Colonic mucosa (tissue), 4 donors: Measurements from ENCODE around the gene PALM2AKAP2. TPM values are rescaled to one million over a fixed set of nuclear protein-coding genes. Genes with fewer than 3 reads are reported as not detected.

Experiments used
- DNase-seq: peaks from one replicate; pipeline ENCODE4 v3.0.0-alpha.2; 2020
- H3K27ac ChIP-seq: fragments of 200-600 bp; one replicate; pipeline ENCODE4 v1.8.0; 2021
- H3K27me3 ChIP-seq: fragments of 200-600 bp; one replicate; pipeline ENCODE4 v1.8.0; 2021
- H3K36me3 ChIP-seq: fragments of 200-600 bp; one replicate; pipeline ENCODE4 v1.8.0; 2021
- H3K4me1 ChIP-seq: fragments of 200-600 bp; one replicate; pipeline ENCODE4 v1.8.0; 2021; ENCODE audit warnings: mild to moderate bottlenecking
- H3K4me3 ChIP-seq: fragments of 200-600 bp; one replicate; pipeline ENCODE4 v1.8.0; 2021
- H3K9ac ChIP-seq, 2 donors: one replicate each; pipeline ENCODE4 v1.7.0; 2013; ENCODE audit warnings: control low read depth in 2 of 2, low read depth in 2 of 2, low read length in 2 of 2
- H3K9me3 ChIP-seq: fragments of 200-600 bp; one replicate; pipeline ENCODE4 v1.8.0; 2021
- intact Hi-C: fragments of 100-400 bp; cut with DNase I; formaldehyde crosslinking; loops from one replicate; pipeline ENCODE4 v1.14.1; 2022
- total RNA-seq, 2 donors: library from RNA; stranded (reverse); fragmentation: NEBNext Ultra II Directional in 1 of 2; extraction: Animal tissue kit (Norgen Biotek cat#: 25700) in 1 of 2; gene quantifications; one replicate each; pipeline ENCODE4 v1.2.1, GENCODE V29; 2021
- TF ChIP-seq, protein P1 (sequence below): fragments of 200-600 bp; IDR thresholded peaks from one replicate; pipeline ENCODE4 v1.8.0; 2022; ENCODE audit warnings: antibody characterized with exemption, mild to moderate bottlenecking
- donor health status: healthy.
- donor health status: DM: no; HTN: no; CAD: no.
- donor health status: DM: no; HTN: no; CAD: no.

The PALM2AKAP2 gene
- total RNA-seq, 2 donors from 2014 or later = 0.69 to 3.4 TPM

DNA sequence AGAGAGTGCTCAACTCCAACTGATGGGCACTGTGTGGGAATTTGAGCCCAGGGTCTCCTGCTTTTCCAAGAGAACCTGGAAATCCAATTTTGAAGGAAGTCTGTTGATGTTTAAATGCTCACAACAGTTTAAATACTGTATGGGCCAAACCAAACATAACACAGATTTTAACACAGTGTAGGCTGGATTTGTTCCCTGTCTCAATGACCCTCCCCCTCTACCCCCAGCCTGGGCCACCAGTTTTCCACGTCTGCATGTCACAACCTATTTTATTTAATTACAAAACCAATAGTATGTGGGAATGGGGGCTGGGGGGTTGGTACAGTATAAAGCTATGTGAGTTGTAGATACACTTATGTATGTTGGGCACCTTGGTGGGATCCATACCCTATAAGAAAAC is 11.7 kb downstream of the PALM2AKAP2 start:
- TF ChIP-seq, protein P1, sequence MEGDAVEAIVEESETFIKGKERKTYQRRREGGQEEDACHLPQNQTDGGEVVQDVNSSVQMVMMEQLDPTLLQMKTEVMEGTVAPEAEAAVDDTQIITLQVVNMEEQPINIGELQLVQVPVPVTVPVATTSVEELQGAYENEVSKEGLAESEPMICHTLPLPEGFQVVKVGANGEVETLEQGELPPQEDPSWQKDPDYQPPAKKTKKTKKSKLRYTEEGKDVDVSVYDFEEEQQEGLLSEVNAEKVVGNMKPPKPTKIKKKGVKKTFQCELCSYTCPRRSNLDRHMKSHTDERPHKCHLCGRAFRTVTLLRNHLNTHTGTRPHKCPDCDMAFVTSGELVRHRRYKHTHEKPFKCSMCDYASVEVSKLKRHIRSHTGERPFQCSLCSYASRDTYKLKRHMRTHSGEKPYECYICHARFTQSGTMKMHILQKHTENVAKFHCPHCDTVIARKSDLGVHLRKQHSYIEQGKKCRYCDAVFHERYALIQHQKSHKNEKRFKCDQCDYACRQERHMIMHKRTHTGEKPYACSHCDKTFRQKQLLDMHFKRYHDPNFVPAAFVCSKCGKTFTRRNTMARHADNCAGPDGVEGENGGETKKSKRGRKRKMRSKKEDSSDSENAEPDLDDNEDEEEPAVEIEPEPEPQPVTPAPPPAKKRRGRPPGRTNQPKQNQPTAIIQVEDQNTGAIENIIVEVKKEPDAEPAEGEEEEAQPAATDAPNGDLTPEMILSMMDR = no peak

DNA sequence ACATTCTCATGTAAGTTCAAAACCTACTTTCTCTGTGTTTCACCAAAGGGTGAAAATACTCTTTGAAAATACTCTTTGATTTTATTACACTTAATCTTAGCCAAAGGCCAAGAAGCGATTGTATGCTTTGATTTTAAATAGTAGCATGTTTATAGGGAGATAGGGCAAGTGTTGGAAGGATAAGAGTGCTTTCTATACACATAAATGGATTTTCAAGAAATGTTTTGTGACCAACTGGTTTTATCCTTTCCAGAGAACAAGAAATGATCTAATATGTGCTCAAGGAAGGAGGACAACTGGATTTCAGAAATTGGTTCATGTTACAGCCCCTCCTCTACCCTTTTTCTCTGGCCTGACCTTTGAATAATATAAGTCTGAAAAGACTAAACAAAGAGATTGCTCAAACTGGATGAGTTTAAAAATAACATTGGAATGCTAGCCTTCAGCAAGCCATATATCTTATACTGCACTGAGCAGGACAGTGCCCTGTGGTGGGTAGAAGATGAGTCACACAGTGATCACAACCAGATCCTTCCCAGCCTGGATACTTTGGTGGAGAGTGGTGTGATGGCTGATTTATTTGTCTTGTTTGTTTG is 13.1 kb downstream of the PALM2AKAP2 start:
- H3K4me3 ChIP-seq = no peak overlapping the region
- no peak overlapping the region for H3K9ac ChIP-seq
- TF ChIP-seq, protein P1 = no peak
- no peaks in the 10 kb centered on the region for H3K4me1 ChIP-seq
- no peak overlapping the region for H3K27ac ChIP-seq
- intact Hi-C loops = no loop called here
- H3K9me3 ChIP-seq = no peaks in the 10 kb centered on the region
- no peaks in the 10 kb centered on the region for H3K36me3 ChIP-seq
- DNase-seq = no peak
- no peaks in the 10 kb centered on the region for H3K27me3 ChIP-seq

More for the DNA sequence above, 11.7 kb downstream of the PALM2AKAP2 start:
- H3K36me3 ChIP-seq = no peaks in the 10 kb centered on the region
- H3K4me3 ChIP-seq = no peak overlapping the region
- H3K9me3 ChIP-seq = no peaks in the 10 kb centered on the region
- no peak overlapping the region for H3K9ac ChIP-seq
- no peak overlapping the region for H3K27ac ChIP-seq
- H3K27me3 ChIP-seq = no peaks in the 10 kb centered on the region
- no peak for DNase-seq
- H3K4me1 ChIP-seq = no peaks in the 10 kb centered on the region
- intact Hi-C loops = no loop called here

DNA sequence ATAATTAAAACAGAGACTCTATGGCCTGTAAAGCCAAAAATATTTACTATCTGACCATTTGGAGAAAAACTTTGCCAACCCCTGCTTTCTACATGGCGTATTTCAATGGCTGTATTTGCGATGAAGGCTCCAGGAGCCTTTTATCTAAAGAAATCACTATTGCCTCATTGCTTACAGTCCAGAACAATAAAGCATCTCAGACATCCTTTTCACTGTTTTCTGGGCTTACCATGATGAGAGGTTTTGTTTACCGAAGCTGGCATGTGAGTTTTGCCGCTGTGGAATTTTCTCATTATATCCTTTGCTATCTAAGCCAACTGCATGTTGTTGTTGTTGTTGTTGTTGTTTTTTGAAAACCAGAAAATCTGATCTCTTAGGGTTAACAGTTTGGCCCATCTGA is 13.9 kb downstream of the PALM2AKAP2 start:
- no peaks in the 10 kb centered on the region for H3K27me3 ChIP-seq
- no peak overlapping the region for H3K27ac ChIP-seq
- TF ChIP-seq, protein P1 = no peak
- H3K4me3 ChIP-seq = no peak overlapping the region
- no peaks in the 10 kb centered on the region for H3K4me1 ChIP-seq
- no peaks in the 10 kb centered on the region for H3K36me3 ChIP-seq
- intact Hi-C loops = no loop called here
- DNase-seq = no peak
- H3K9me3 ChIP-seq = no peaks in the 10 kb centered on the region
- no peak overlapping the region for H3K9ac ChIP-seq

DNA sequence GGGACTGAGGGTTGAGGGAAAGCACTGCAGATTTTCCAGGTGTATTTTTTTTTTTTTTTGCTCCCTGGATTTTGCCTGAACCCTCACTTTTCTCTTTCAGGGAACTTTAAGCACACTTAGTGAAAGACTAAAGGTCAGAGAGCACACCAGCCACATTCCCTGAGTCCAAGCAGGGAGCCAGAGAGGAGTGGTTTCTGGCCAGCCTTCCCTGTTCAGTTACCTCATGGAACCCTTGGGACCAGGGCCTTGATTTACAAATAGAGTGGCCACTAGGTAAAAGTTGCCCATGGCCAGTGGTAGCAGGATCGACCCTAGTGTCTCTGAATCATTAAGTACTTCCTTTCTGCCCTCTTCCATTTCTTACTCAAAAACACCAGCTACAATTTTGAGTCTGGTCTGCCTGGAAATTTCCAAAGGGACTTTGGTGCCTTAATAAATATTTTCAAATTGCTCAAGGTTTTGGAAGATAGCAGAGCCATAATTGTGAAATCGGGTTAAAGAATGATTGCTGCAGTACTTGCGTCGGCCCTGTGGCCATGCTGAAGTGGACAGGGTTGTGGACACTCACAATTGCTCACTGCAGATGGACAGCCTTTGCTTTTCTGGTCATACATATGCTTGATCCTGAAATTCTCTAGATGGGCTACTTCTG is 14.5 kb downstream of the PALM2AKAP2 start:
- Histone ChIP-seq H3K27me3 (no peaks in the 10 kb centered on the region), H3K4me3 (no peak overlapping the region), H3K9me3 (no peaks in the 10 kb centered on the region), H3K9ac (no peak overlapping the region), H3K4me1 (no peaks in the 10 kb centered on the region), H3K27ac (no peak overlapping the region), H3K36me3 (no peaks in the 10 kb centered on the region)
- DNase-seq = no peak
- TF ChIP-seq, protein P1 = no peak
- intact Hi-C loops = no loop called here

DNA sequence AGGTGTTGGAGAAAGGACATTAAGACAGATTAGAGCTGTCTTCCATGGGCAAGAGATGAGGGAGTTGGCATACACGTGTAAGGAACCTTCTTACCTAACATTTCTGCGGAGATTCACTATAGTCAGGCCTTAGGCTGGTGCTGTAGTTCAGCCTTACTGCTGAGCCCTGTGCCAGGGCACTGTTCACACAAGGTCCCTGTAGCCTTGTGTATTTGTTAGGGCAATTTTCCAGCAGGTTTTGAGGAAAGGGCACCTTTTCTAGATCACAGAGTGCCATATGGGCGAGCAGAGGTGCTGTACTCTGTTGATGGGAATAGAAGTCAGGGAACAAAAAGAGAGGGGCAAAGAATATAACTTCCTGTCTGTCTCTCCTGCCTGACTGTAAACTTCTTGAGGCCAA is 15.6 kb downstream of the PALM2AKAP2 start:
- no peak overlapping the region for H3K4me3 ChIP-seq
- intact Hi-C loops = no loop called here
- TF ChIP-seq, protein P1 = no peak

More for the DNA sequence above, 15.6 kb downstream of the PALM2AKAP2 start:
- H3K36me3 ChIP-seq = no peaks in the 10 kb centered on the region
- no peak overlapping the region for H3K9ac ChIP-seq
- no peaks in the 10 kb centered on the region for H3K27me3 ChIP-seq
- DNase-seq = no peak
- H3K4me1 ChIP-seq = no peaks in the 10 kb centered on the region
- no peak overlapping the region for H3K27ac ChIP-seq
- H3K9me3 ChIP-seq = no peaks in the 10 kb centered on the region
